ENCODE results near the gene TLCD2.
"Not testable (repeated sequence)": the region's sequence is repeated elsewhere in the genome, so short reads cannot be mapped to it uniquely, and the experiment has no call there.

The TLCD2 gene

GRCh38 chr17:1713160-1713877, 3.1 kb upstream of the TLCD2 start:
- H3K4me1 Mint-ChIP-seq = peaks cover 71% of the 10 kb centered on the region
- TF ChIP-seq, protein P1, sequence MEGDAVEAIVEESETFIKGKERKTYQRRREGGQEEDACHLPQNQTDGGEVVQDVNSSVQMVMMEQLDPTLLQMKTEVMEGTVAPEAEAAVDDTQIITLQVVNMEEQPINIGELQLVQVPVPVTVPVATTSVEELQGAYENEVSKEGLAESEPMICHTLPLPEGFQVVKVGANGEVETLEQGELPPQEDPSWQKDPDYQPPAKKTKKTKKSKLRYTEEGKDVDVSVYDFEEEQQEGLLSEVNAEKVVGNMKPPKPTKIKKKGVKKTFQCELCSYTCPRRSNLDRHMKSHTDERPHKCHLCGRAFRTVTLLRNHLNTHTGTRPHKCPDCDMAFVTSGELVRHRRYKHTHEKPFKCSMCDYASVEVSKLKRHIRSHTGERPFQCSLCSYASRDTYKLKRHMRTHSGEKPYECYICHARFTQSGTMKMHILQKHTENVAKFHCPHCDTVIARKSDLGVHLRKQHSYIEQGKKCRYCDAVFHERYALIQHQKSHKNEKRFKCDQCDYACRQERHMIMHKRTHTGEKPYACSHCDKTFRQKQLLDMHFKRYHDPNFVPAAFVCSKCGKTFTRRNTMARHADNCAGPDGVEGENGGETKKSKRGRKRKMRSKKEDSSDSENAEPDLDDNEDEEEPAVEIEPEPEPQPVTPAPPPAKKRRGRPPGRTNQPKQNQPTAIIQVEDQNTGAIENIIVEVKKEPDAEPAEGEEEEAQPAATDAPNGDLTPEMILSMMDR (IDR thresholded peaks at IDR 0.05) = no peak
- no peak for DNase-seq
- H3K4me3 Mint-ChIP-seq = peak overlapping the region; percentile 80
- H3K36me3 Mint-ChIP-seq (ENCODE audit: low read depth) = no peaks in the 10 kb centered on the region
- peak overlapping the region; percentile 40 for H3K27ac Mint-ChIP-seq
- no peaks in the 10 kb centered on the region for H3K9me3 Mint-ChIP-seq
- peaks cover 25% of the 10 kb centered on the region for H3K27me3 Mint-ChIP-seq (ENCODE audit: low read depth, poor library complexity)

DNA sequence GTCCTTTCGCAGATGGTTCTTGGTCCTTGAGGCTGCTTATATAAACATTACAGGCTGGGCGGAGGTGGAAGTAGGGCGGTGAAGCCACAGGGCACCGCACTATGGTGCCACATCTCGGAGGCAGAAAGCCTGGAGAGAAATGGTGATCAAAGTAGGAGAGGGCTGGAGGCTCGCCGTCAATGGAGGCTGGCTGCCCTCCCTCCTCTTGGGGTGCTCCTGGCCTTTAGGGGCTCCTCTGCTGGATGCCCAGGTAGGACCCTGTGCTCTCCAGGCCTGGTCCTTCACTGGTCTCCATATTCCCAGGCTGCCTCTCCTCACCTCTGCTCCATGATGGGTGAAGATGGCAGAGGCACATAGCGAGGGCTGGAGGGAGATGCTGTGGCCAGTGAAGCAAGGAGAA, 2.1 kb upstream of the TLCD2 start:
- DNase-seq = no peak
- TF ChIP-seq, protein P1 (IDR thresholded peaks at IDR 0.05) = no peak
- H3K36me3 Mint-ChIP-seq (ENCODE audit: low read depth) = no peaks in the 10 kb centered on the region
- peaks cover 60% of the 10 kb centered on the region for H3K4me1 Mint-ChIP-seq
- H3K9me3 Mint-ChIP-seq = no peaks in the 10 kb centered on the region
- H3K27ac Mint-ChIP-seq = no peak overlapping the region
- H3K4me3 Mint-ChIP-seq = peak overlapping the region; percentile 77
- H3K27me3 Mint-ChIP-seq (ENCODE audit: low read depth, poor library complexity) = peaks cover 33% of the 10 kb centered on the region

DNA sequence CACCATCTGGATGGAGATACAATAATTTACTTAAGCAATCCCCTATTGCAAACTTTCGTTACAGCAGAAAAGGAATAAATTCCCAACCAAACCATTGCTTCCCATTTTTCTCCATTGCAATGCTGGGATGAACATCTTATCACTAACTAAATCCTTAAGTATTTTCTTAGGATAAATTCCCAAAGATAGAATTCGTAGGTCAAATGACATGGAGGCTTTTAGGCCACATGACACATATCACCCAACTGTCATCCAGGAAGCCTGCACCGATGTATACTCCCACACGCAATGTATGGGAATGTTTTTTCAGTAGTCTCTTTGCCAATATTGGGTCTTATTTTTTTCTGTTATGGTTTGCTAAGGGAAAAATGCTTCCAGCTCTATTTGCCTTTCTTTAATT, 1.6 kb upstream of the TLCD2 start:
- Mint-ChIP-seq H3K4me3 (peak overlapping the region; percentile 77), H3K4me1 (peaks cover 55% of the 10 kb centered on the region), H3K27me3 (ENCODE audit: low read depth, poor library complexity) (peaks cover 37% of the 10 kb centered on the region), H3K27ac (no peak overlapping the region), H3K9me3 (no peaks in the 10 kb centered on the region), H3K36me3 (ENCODE audit: low read depth) (no peaks in the 10 kb centered on the region)
- DNase-seq = no peak
- TF ChIP-seq, protein P1 (IDR thresholded peaks at IDR 0.05) = no peak

GRCh38 chr17:1710807-1711553, 803 bp upstream of the TLCD2 start:
- H3K27ac Mint-ChIP-seq = no peak overlapping the region
- no peak for DNase-seq

GRCh38 chr17:1709403-1709951, 700 bp downstream of the TLCD2 start:
- Mint-ChIP-seq H3K27me3 (ENCODE audit: low read depth, poor library complexity) (peaks cover 53% of the 10 kb centered on the region), H3K36me3 (ENCODE audit: low read depth) (no peaks in the 10 kb centered on the region), H3K9me3 (no peaks in the 10 kb centered on the region), H3K4me1 (peaks cover 52% of the 10 kb centered on the region), H3K27ac (no peak overlapping the region), H3K4me3 (peak overlapping the region; percentile 74)
- no peak for DNase-seq
- TF ChIP-seq, protein P1 (IDR thresholded peaks at IDR 0.05) = no peak

More at GRCh38 chr17:1710807-1711553, 803 bp upstream of the TLCD2 start:
- H3K4me1 Mint-ChIP-seq = peaks cover 54% of the 10 kb centered on the region
- no peaks in the 10 kb centered on the region for H3K9me3 Mint-ChIP-seq
- H3K4me3 Mint-ChIP-seq = peak overlapping the region; percentile 77
- H3K27me3 Mint-ChIP-seq (ENCODE audit: low read depth, poor library complexity) = peaks cover 43% of the 10 kb centered on the region
- no peaks in the 10 kb centered on the region for H3K36me3 Mint-ChIP-seq (ENCODE audit: low read depth)
- TF ChIP-seq, protein P1 (IDR thresholded peaks at IDR 0.05) = no peak

DNA sequence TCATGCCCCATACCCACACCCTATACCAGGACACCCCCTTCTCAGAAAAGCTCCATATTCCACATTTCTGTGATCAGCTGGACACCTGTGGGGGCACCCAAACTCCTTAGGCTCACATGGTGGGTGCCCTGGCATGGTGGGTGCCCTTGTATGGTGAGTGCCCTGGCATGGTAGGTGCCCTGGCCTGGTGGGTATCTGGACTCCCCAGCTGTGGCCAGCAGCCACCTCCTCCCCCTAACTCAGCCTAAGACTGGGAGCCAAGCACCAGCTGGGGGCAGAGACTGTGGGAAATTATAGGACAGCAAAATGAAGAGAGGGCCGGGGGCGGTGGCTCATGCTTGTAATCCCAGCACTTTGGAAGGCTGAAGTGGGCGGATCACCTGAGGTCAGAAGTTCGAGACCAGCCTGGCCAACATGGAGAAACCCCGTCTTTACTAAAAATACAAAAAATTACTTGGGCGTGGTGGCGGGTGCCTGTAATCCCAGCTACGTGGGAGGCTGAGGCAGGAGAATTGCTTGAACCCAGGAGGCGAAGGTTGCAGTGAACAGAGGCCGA, 1.3 kb downstream of the TLCD2 start:
- not testable (repeated sequence) for H3K9me3 Mint-ChIP-seq; H3K36me3 Mint-ChIP-seq (ENCODE audit: low read depth); H3K27ac Mint-ChIP-seq; DNase-seq
- Mint-ChIP-seq H3K27me3 (ENCODE audit: low read depth, poor library complexity) (peaks cover 58% of the 10 kb centered on the region), H3K4me3 (peak overlapping the region; percentile 74), H3K4me1 (peaks cover 46% of the 10 kb centered on the region)
